GM23248 (cell line): ENCODE measurements around the gene BCAR3.

ENCODE experiments used
- EZH2 ChIP-seq: fragments of 200-600 bp; sonication (generic); IDR thresholded peaks from 2 replicates; pipeline ENCODE4 v1.6.1; 2018; ENCODE audit warnings: antibody characterized with exemption, mild to moderate bottlenecking; ENCODE audit not compliant: insufficient read depth, poor library complexity, severe bottlenecking
- EZH2phosphoT487 ChIP-seq: fragments of 200-600 bp; sonication (generic); IDR thresholded peaks from 2 replicates; pipeline ENCODE4 v1.6.1; 2018; ENCODE audit warnings: antibody characterized with exemption, moderate library complexity, mild to moderate bottlenecking, low read depth; ENCODE audit not compliant: insufficient read depth

GRCh38 chr1:93670141-93670540 is 11.5 kb downstream of the BCAR3 start:
- no peak for TF ChIP-seq EZH2
- no peak for TF ChIP-seq EZH2phosphoT487
